D721Med (cell line): ENCODE data around the gene DPH3.

Experiments used
- DNase-seq: peaks from one replicate; pipeline ENCODE4 v3.0.0; 2011; ENCODE audit warnings: low spot score; ENCODE audit not compliant: insufficient read length
- FAIRE-seq: peaks from 2 replicates; lab custom pipeline; 2011; peaks lifted over from hg19 to GRCh38; lab: Jason Lieb, UNC
- TF ChIP-seq, protein P1 (sequence below): IDR thresholded peaks from 2 replicates; pipeline ENCODE4 v1.5.1; 2012; ENCODE audit warnings: mild to moderate bottlenecking, control low read depth; ENCODE audit not compliant: insufficient read depth; ENCODE audit errors: missing control alignments

Gene DPH3

GRCh38 chr3:16300307-16300706, 35.6 kb upstream of the DPH3 start:
- DNase-seq = no peak
- FAIRE-seq = no peak
- TF ChIP-seq, protein P1, sequence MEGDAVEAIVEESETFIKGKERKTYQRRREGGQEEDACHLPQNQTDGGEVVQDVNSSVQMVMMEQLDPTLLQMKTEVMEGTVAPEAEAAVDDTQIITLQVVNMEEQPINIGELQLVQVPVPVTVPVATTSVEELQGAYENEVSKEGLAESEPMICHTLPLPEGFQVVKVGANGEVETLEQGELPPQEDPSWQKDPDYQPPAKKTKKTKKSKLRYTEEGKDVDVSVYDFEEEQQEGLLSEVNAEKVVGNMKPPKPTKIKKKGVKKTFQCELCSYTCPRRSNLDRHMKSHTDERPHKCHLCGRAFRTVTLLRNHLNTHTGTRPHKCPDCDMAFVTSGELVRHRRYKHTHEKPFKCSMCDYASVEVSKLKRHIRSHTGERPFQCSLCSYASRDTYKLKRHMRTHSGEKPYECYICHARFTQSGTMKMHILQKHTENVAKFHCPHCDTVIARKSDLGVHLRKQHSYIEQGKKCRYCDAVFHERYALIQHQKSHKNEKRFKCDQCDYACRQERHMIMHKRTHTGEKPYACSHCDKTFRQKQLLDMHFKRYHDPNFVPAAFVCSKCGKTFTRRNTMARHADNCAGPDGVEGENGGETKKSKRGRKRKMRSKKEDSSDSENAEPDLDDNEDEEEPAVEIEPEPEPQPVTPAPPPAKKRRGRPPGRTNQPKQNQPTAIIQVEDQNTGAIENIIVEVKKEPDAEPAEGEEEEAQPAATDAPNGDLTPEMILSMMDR = no peak

GRCh38 chr3:16299746-16300145, 35.0 kb upstream of the DPH3 start:
- TF ChIP-seq, protein P1 = no peak
- FAIRE-seq (no peak), DNase-seq (no peak)

- FAIRE-seq = no peak
- DNase-seq = no peak
- TF ChIP-seq, protein P1 = no peak
Measured at GRCh38 chr3:16298891-16299290, 34.1 kb upstream of the DPH3 start.

GRCh38 chr3:16297997-16298885, 33.5 kb upstream of the DPH3 start:
- DNase-seq = no peak
- FAIRE-seq = no peak
- TF ChIP-seq, protein P1 = no peak

GRCh38 chr3:16295298-16295890, 30.7 kb upstream of the DPH3 start:
- no peak for DNase-seq
- FAIRE-seq = no peak
- TF ChIP-seq, protein P1 = no peak

GRCh38 chr3:16294844-16295243, 30.1 kb upstream of the DPH3 start:
- TF ChIP-seq, protein P1 = no peak
- FAIRE-seq (no peak), DNase-seq (no peak)

DNA sequence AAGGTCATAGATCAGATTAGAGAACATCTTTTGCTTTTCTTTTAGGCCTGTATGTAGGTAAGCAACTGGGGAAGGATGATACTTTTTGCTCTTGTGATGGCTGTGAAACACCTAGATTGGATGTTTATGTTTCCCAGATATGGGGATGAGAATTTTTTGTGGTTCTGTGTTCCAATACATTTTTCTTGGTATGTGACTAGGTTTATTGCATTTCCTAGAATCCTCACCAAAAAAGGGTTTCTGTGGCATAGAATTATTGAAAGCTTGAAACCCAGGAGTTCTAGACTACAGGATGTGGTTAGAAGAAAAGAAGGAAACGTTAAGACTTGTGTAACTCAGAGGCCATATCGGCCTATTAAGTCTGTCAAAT, 26.1 kb upstream of the DPH3 start:
- no peak for FAIRE-seq
- no peak for DNase-seq
- TF ChIP-seq, protein P1 = no peak
